HG02970 (cell line): ENCODE measurements around the gene MINDY2.
"Not testable (repeated sequence)": the region's sequence is repeated elsewhere in the genome, so short reads cannot be mapped to it uniquely, and the experiment has no call there.

Experiments used
- ATAC-seq: cut with Tn5 transposase; IDR thresholded peaks from one replicate; pipeline ENCODE4 v1.9.1; 2021; ENCODE audit warnings: mild to moderate bottlenecking, moderate library complexity, moderate number of reproducible peaks; ENCODE audit not compliant: unreplicated experiment, low FRiP score

MINDY2 gene

GRCh38 chr15:58876306-58877106, 105.4 kb downstream of the MINDY2 start:
- no peak for ATAC-seq

- no peak for ATAC-seq
These were observed 107.1 kb downstream of the MINDY2 start for GRCh38 chr15:58877999-58878825.

- no peak for ATAC-seq
These were observed 109.2 kb downstream of the MINDY2 start for GRCh38 chr15:58880320-58880719.

GRCh38 chr15:58882243-58882642, 111.1 kb downstream of the MINDY2 start:
- no peak for ATAC-seq

- not testable (repeated sequence) for ATAC-seq
These were observed 112.8 kb downstream of the MINDY2 start for GRCh38 chr15:58883926-58884325.

GRCh38 chr15:58886921-58887320, 115.8 kb downstream of the MINDY2 start:
- no peak for ATAC-seq

GRCh38 chr15:58889363-58889762, 118.3 kb downstream of the MINDY2 start:
- no peak for ATAC-seq

- ATAC-seq: no peak
These were observed 127.1 kb downstream of the MINDY2 start for GRCh38 chr15:58898150-58898680.

GRCh38 chr15:58900631-58901030, 129.5 kb downstream of the MINDY2 start:
- no peak for ATAC-seq

- no peak for ATAC-seq
These were observed 137.6 kb downstream of the MINDY2 start for GRCh38 chr15:58908550-58909309.

GRCh38 chr15:58909616-58910015, 138.5 kb downstream of the MINDY2 start:
- ATAC-seq: no peak

GRCh38 chr15:58910456-58910855, 139.4 kb downstream of the MINDY2 start:
- no peak for ATAC-seq
